ENCODE data around the gene ZNF407.

The ZNF407 gene

DNA sequence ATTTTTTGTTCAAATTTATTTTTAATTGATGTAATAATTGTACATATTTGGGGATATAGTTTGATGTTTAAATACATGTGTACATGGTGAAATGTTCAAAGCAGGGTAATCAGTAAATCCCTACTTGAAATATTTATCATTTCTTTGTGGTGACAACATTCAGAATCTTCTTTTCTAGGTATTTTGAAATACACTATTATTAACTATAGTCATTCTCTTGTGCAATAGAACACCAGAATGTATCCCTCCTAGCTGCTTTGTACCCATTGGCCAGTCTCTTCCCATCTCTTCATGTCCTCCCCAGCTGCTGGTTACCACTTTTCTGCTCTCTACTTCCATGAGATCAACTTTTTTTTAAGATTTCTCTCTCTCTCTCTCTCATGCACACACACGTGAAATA, 126.5 kb downstream of the ZNF407 start:
- ChIA-PET POLR2A (no interaction called here), CTCF (interaction anchor here (1.2 to 2.2 kb wide), 3 partner anchors 17 to 33 kb away, joined by 3 to 5 read pairs (median 4); no protein-coding TSS in a partner anchor)
- no peak for DNase-seq (ENCODE audit: extremely low spot score)
- TF ChIP-seq, protein P1, sequence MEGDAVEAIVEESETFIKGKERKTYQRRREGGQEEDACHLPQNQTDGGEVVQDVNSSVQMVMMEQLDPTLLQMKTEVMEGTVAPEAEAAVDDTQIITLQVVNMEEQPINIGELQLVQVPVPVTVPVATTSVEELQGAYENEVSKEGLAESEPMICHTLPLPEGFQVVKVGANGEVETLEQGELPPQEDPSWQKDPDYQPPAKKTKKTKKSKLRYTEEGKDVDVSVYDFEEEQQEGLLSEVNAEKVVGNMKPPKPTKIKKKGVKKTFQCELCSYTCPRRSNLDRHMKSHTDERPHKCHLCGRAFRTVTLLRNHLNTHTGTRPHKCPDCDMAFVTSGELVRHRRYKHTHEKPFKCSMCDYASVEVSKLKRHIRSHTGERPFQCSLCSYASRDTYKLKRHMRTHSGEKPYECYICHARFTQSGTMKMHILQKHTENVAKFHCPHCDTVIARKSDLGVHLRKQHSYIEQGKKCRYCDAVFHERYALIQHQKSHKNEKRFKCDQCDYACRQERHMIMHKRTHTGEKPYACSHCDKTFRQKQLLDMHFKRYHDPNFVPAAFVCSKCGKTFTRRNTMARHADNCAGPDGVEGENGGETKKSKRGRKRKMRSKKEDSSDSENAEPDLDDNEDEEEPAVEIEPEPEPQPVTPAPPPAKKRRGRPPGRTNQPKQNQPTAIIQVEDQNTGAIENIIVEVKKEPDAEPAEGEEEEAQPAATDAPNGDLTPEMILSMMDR (IDR thresholded peaks at IDR 0.05; ENCODE audit: control extremely low read depth, extremely low read depth, low read depth, missing control alignments), result no peak

DNA sequence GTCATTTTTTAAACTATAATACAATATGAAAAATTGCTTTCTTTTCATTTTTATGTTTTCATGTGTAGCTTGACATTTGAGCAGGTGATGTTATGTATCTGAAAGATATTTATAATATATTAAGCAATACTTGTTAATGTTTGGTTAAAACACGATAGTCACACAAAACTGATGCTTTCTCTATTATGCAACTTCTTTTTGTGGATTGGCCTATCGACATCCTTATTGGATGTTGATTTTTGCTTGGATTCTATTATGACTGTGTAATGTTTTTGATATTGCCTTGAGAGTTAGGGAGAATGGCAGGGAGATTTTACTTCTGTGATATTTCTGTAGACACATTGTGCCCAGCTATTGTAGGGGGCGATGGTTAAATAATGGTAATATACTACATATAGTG, 128.0 kb downstream of the ZNF407 start:
- ChIA-PET POLR2A (no interaction called here), CTCF (interaction anchor here (1.0 to 1.7 kb wide), 4 partner anchors 10 to 24 kb away, joined by 3 to 5 read pairs (median 4); no protein-coding TSS in a partner anchor)
- DNase-seq (ENCODE audit: extremely low spot score), result no peak
- TF ChIP-seq, protein P1 (IDR thresholded peaks at IDR 0.05; ENCODE audit: control extremely low read depth, extremely low read depth, low read depth, missing control alignments), result no peak

DNA sequence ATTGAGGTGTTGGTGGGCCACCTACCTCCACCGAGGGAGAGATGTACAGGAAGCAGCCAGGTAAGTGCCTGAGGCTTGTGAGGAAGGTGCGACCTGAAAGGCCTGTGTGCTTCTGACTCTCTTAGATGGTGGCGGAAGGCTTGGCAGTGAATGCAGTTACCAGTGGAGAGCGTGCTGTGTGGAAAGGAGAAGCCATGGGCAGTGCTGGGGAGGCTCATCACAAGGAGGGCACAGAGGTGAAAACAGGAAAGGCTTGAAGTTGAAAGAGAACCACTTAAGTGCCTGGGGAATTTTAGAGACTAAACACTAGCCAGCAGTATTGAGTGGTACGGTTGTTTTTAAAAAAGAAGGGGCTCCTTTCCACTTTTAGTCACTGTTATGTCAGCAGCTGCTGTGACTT, 130.9 kb downstream of the ZNF407 start:
- TF ChIP-seq, protein P1 (IDR thresholded peaks at IDR 0.05; ENCODE audit: control extremely low read depth, extremely low read depth, low read depth, missing control alignments), result no peak
- POLR2A ChIA-PET, result no interaction called here
- DNase-seq (ENCODE audit: extremely low spot score), result no peak
- CTCF ChIA-PET, result interaction anchor here (2.0 kb wide), 1 partner anchor 9 kb away, joined by 4 read pairs; no protein-coding TSS in a partner anchor

DNA sequence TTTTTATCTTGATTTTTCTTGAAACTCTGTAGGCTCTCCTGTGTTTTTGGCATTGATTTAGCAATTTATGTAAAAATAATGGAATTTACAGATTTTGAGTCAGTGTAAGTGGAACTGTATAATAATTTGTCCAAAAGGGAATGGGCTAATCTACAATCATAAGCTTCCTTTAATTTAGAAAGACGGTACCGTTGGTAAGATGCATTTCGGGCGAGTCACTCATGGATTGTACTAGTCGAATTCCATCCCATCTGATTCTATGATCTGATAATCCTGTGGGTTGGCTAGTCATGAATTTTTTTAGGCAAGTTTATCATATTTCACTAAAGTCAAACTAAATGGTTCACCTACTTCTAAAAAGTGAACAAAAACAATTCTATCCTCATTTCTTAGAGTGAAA, 133.4 kb downstream of the ZNF407 start:
- POLR2A ChIA-PET, result no interaction called here
- no peak for DNase-seq (ENCODE audit: extremely low spot score)
- TF ChIP-seq, protein P1 (IDR thresholded peaks at IDR 0.05; ENCODE audit: control extremely low read depth, extremely low read depth, low read depth, missing control alignments), result no peak
- CTCF ChIA-PET, result interaction anchor here (1.4 kb wide), 1 partner anchor 9 kb away, joined by 3 read pairs; no protein-coding TSS in a partner anchor

DNA sequence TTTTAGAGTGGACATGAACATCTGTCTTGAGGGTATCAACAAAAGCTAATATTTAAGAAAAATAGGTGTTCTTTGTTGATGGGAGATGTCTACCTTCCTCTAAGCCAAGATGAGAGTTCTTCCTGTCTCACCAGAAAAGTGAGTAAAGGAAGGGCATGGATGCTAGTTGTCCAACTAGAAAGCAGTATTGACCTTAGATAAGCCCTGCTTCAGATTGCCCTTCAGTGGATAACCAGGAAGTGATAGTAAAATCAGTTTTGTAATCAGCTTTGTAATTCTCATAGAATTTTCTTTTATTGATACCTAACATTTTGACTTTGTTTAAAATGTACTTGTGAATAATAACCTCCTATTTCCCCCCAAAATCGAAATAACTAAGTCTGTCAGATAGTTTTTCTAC, 134.7 kb downstream of the ZNF407 start:
- POLR2A ChIA-PET, result no interaction called here
- DNase-seq (ENCODE audit: extremely low spot score), result no peak
- CTCF ChIA-PET, result interaction anchor here (1.0 to 1.5 kb wide), 2 partner anchors 10 to 43 kb away, joined by 3 to 4 read pairs; no protein-coding TSS in a partner anchor
- TF ChIP-seq, protein P1 (IDR thresholded peaks at IDR 0.05; ENCODE audit: control extremely low read depth, extremely low read depth, low read depth, missing control alignments), result no peak

DNA sequence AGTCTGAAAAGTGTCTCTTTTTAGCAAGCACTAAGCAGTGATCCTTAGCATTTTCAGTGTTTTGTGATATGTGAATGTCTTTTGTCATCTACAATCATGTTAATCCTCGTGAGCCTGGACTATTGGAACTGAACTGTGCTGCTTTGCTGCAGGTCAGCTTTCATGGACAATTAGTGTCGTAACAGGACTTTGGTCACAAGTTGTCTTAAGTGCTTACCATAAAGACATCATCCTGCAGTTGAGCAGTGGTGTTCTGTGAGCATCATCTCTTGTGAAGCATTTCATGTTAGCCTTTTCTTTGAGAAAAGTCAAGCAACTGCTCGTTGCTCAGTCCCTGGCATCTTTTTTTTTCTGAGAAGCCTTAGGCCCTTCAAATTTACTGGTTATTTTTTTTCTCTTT, 135.9 kb downstream of the ZNF407 start:
- TF ChIP-seq, protein P1 (IDR thresholded peaks at IDR 0.05; ENCODE audit: control extremely low read depth, extremely low read depth, low read depth, missing control alignments), result no peak
- no peak for DNase-seq (ENCODE audit: extremely low spot score)
- ChIA-PET CTCF (no interaction called here), POLR2A (no interaction called here)

Data from GM10248 (cell line).